B cell (primary cell): Measurements from ENCODE around the gene CD2. TPM values are rescaled to one million over a fixed set of nuclear protein-coding genes. Genes with fewer than 3 reads are reported as not detected.

Experiments used
- ATAC-seq: fragments of 200-7000 bp; cut with Tn5 transposase; one replicate; pipeline ENCODE4 v1.10.0; 2021; ENCODE audit warnings: low read depth, mild to moderate bottlenecking, moderate number of reproducible peaks, moderate library complexity
- CTCF ChIA-PET: fragments of 350-600 bp; sonication (Branson Sonifier 250); formaldehyde crosslinking; loops from one replicate; lab custom pipeline; 2021; ENCODE audit warnings: antibody characterized with exemption, inconsistent platforms; lab: Charles Lee
- POLR2A ChIA-PET: fragments of 350-600 bp; sonication (Branson Sonifier 250); formaldehyde crosslinking; loops from one replicate; lab custom pipeline; 2021; ENCODE audit warnings: antibody characterized with exemption; lab: Charles Lee
- DNase-seq: peaks from one replicate; pipeline ENCODE4 v3.0.0; 2013
- H2AFZ ChIP-seq: 2 replicates; pipeline ENCODE4 v1.6.1; 2012; ENCODE audit warnings: mild to moderate bottlenecking, low read depth, low read length; ENCODE audit not compliant: insufficient read depth, poor library complexity, severe bottlenecking
- H3K27ac ChIP-seq, 2 donors: 1 replicate in 1 of 2; 2 replicates in 1 of 2; pipeline ENCODE4 v1.5.1; 2012 to 2013; ENCODE audit warnings: low read length in 2 of 2, mild to moderate bottlenecking in 2 of 2, moderate library complexity in 1 of 2
- H3K27me3 ChIP-seq, 4 experiments: fragments of 200-600 bp in 1 of 4; sonication (generic) in 1 of 4; replicated peaks in 1 of 4; 1 replicate in 2 of 4; 2 replicates in 2 of 4; pipeline versions ENCODE4 v1.6.1 to v1.7.0; 2013 to 2016; ENCODE audit warnings: low read length in 3 of 4, mild to moderate bottlenecking in 2 of 4, mixed read lengths in 1 of 4, moderate library complexity in 1 of 4; ENCODE audit not compliant: insufficient read depth in 4 of 4, control insufficient read depth in 3 of 4; ENCODE audit errors: control extremely low read depth in 1 of 4
- H3K36me3 ChIP-seq, 2 experiments: replicated peaks in 1 of 2; 1 replicate in 1 of 2; 2 replicates in 1 of 2; pipeline versions ENCODE4 v1.6.1 to v1.7.1; 2013; ENCODE audit warnings: low read length in 1 of 2; ENCODE audit not compliant: insufficient read depth in 2 of 2, control insufficient read depth in 1 of 2; ENCODE audit errors: control extremely low read depth in 1 of 2, extremely low read depth in 1 of 2
- H3K4me1 ChIP-seq, 2 donors: fragments of 200-600 bp in 1 of 2; sonication (generic) in 1 of 2; 1 replicate in 1 of 2; 2 replicates in 1 of 2; pipeline versions ENCODE4 v1.5.1 to v1.6.1; 2013 to 2017; ENCODE audit warnings: low read length in 2 of 2; ENCODE audit not compliant: control insufficient read depth in 2 of 2, insufficient read depth in 2 of 2
- H3K4me2 ChIP-seq: replicated peaks from 2 replicates; pipeline ENCODE3; 2012; ENCODE audit warnings: mild to moderate bottlenecking, low read depth, low read length; ENCODE audit not compliant: poor library complexity, severe bottlenecking
- H3K4me3 ChIP-seq, 5 experiments: fragments of 200-600 bp in 1 of 5; sonication (generic) in 1 of 5; 1 replicate in 3 of 5; 2 replicates in 2 of 5; pipeline versions ENCODE4 v1.5.1 to v1.7.0; 2011 to 2016; ENCODE audit warnings: low read length in 4 of 5, mild to moderate bottlenecking in 4 of 5, low read depth in 2 of 5, control low read depth in 1 of 5, moderate library complexity in 1 of 5; ENCODE audit not compliant: insufficient read depth in 1 of 5; ENCODE audit errors: control extremely low read depth in 1 of 5, extremely low read depth in 1 of 5
- H3K79me2 ChIP-seq: fragments of 200-600 bp; sonication (generic); one replicate; pipeline ENCODE4 v1.6.0; 2016; ENCODE audit warnings: low read length; ENCODE audit not compliant: control insufficient read depth, insufficient read depth
- H3K9ac ChIP-seq: fragments of 200-600 bp; sonication (generic); 2 replicates; pipeline ENCODE4 v1.6.1; 2017; ENCODE audit warnings: mild to moderate bottlenecking, low read length, moderate library complexity
- H3K9me3 ChIP-seq, 3 donors: one replicate each; pipeline versions ENCODE4 v1.6.1 to v1.7.1; 2013; ENCODE audit warnings: low read length in 2 of 3; ENCODE audit not compliant: control insufficient read depth in 2 of 3, insufficient read depth in 1 of 3; ENCODE audit errors: control extremely low read depth in 1 of 3
- H4K20me1 ChIP-seq: 2 replicates; pipeline ENCODE4 v1.6.0; 2012; ENCODE audit warnings: mild to moderate bottlenecking, low read length; ENCODE audit not compliant: insufficient read depth, control insufficient read depth, poor library complexity, severe bottlenecking
- H3K27ac Mint-ChIP-seq: one replicate; pipeline ENCODE4 v1.8.0; 2021; ENCODE audit warnings: mixed read lengths
- H3K27me3 Mint-ChIP-seq: one replicate; pipeline ENCODE4 v1.8.0; 2021; ENCODE audit warnings: mixed read lengths
- H3K4me1 Mint-ChIP-seq: one replicate; pipeline ENCODE4 v1.8.0; 2021; ENCODE audit warnings: mixed read lengths
- H3K4me3 Mint-ChIP-seq: one replicate; pipeline ENCODE4 v1.8.0; 2021; ENCODE audit warnings: mixed read lengths
- H3K9me3 Mint-ChIP-seq: one replicate; pipeline ENCODE4 v1.8.0; 2022; ENCODE audit warnings: mixed read lengths; ENCODE audit not compliant: insufficient read depth
- EZH2 ChIP-seq: IDR thresholded peaks from 2 replicates; pipeline ENCODE4 v1.6.1; 2012; ENCODE audit warnings: borderline replicate concordance, low read depth, mild to moderate bottlenecking, moderate library complexity, low read length; ENCODE audit not compliant: insufficient read depth, poor library complexity, severe bottlenecking
- WGBS: methylation state at CpG from one replicate; pipeline ENCODE4 v1.1.5; 2013; ENCODE audit warnings: missing lambda C conversion rate; ENCODE audit not compliant: insufficient coverage; 5-methylcytosine and 5-hydroxymethylcytosine counted together
- intact Hi-C: fragments of 100-400 bp; cut with micrococcal nuclease; formaldehyde crosslinking; loops from one replicate; pipeline ENCODE4 v1.10.0; 2022
- polyA plus RNA-seq: library from polyadenylated mRNA; depleted of rRNA; stranded (reverse); fragments of >200 nt; gene quantifications from 2 replicates; pipeline ENCODE4 v1.2.3, GENCODE V29; 2012
- total RNA-seq, 2 donors: library from RNA; stranded (reverse); fragments of 120-200 nt in 1 of 2; gene quantifications; 1 replicate in 1 of 2; 2 replicates in 1 of 2; pipeline versions ENCODE4 v1.2.3 to v1.2.4, GENCODE V29; 2013 to 2022
- TF ChIP-seq, protein P1 (sequence below): fragments of 200-600 bp; IDR thresholded peaks from one replicate; pipeline ENCODE4 v1.8.0; 2022; ENCODE audit warnings: antibody characterized with exemption, mild to moderate bottlenecking

The CD2 gene
- total and polyA plus RNA-seq, 2 donors (not counting 1 experiment from before 2014, with no cell fraction given): 0.52 to 0.74 TPM

DNA sequence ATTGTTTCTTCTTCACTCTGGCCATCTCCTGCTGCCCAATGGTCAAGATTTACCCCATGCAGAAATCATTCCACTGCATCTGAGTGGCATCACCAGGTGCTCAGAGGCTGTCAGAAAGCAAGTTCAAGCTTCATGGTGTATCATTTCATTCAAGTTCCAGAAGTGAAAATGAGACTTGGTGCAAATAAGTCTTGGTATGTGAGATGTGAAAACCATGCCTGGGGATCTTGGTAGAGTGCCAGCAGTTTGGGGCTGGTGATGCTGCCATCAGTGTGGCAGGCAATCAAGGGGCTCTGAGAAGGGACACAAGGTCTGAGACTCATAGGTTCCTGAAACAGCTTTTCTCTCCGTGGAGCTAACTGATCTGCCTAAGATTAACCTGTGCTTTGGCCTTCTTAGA lies 52.0 kb downstream of the CD2 start:
- DNase-seq (no peak), ATAC-seq (no peak)
- Mint-ChIP-seq H3K4me1 (no peaks in the 10 kb centered on the region), H3K9me3 (no peaks in the 10 kb centered on the region), H3K27me3 (no peaks in the 10 kb centered on the region), H3K27ac (no peak overlapping the region), H3K4me3 (no peak overlapping the region)
- no peak overlapping the region for H3K9ac ChIP-seq
- no peaks in the 10 kb centered on the region for H3K36me3 ChIP-seq
- WGBS: 0% methylated on average over 1 of the region's 1 CpG
- H3K4me2 ChIP-seq: no peak overlapping the region
- H3K9me3 ChIP-seq: no peaks in the 10 kb centered on the region
- H2AFZ ChIP-seq: no peak overlapping the region
- no peak overlapping the region for H3K27ac ChIP-seq
- CTCF ChIA-PET: no interaction called here
- no peak overlapping the region for H3K4me3 ChIP-seq
- POLR2A ChIA-PET: no interaction called here
- no peaks in the 10 kb centered on the region for H4K20me1 ChIP-seq
- no peaks in the 10 kb centered on the region for H3K27me3 ChIP-seq
- H3K4me1 ChIP-seq: no peaks in the 10 kb centered on the region
- intact Hi-C loops: no loop called here
- H3K79me2 ChIP-seq: no peaks in the 10 kb centered on the region
- TF ChIP-seq EZH2: no peak
- TF ChIP-seq, protein P1, sequence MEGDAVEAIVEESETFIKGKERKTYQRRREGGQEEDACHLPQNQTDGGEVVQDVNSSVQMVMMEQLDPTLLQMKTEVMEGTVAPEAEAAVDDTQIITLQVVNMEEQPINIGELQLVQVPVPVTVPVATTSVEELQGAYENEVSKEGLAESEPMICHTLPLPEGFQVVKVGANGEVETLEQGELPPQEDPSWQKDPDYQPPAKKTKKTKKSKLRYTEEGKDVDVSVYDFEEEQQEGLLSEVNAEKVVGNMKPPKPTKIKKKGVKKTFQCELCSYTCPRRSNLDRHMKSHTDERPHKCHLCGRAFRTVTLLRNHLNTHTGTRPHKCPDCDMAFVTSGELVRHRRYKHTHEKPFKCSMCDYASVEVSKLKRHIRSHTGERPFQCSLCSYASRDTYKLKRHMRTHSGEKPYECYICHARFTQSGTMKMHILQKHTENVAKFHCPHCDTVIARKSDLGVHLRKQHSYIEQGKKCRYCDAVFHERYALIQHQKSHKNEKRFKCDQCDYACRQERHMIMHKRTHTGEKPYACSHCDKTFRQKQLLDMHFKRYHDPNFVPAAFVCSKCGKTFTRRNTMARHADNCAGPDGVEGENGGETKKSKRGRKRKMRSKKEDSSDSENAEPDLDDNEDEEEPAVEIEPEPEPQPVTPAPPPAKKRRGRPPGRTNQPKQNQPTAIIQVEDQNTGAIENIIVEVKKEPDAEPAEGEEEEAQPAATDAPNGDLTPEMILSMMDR: no peak

DNA sequence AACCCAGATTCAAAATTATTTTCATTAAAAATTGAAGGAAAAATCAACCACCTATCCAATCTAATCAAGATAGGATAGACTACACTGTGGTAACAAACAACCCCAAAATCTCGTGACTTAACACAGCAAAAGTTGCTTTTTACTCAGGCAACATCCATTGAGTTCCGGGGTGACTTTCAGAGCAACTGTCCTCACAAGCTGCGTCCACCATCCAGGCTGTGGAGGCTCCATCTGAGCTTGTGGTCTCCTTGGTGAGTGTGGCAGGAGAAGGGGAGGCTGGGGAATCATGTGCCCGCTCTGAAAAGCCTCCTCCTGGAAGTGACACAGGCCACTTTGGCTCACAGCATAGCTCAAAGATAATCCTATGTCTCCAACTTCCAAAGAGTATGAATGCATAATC lies 52.4 kb downstream of the CD2 start:
- Mint-ChIP-seq H3K4me1 (no peaks in the 10 kb centered on the region), H3K27me3 (no peaks in the 10 kb centered on the region), H3K4me3 (no peak overlapping the region), H3K27ac (no peak overlapping the region), H3K9me3 (no peaks in the 10 kb centered on the region)
- no peak for ATAC-seq
- CTCF ChIA-PET: no interaction called here
- Histone ChIP-seq H4K20me1 (no peaks in the 10 kb centered on the region), H3K9ac (no peak overlapping the region), H3K9me3 (no peaks in the 10 kb centered on the region), H3K4me3 (no peak overlapping the region), H3K4me1 (no peaks in the 10 kb centered on the region), H3K27ac (no peak overlapping the region), H3K4me2 (no peak overlapping the region), H2AFZ (no peak overlapping the region), H3K79me2 (no peaks in the 10 kb centered on the region), H3K36me3 (no peaks in the 10 kb centered on the region), H3K27me3 (no peaks in the 10 kb centered on the region)
- TF ChIP-seq, protein P1: no peak
- TF ChIP-seq EZH2: no peak
- 84% methylated on average over 2 of the region's 4 CpGs for WGBS
- POLR2A ChIA-PET: no interaction called here
- intact Hi-C loops: no loop called here
- DNase-seq: no peak
